Breast epithelium (tissue), 4 donors: ENCODE data around the gene CHRNA1. TPM values are rescaled to one million over a fixed set of nuclear protein-coding genes. Genes with fewer than 3 reads are reported as not detected.

Source experiments
- DNase-seq, 2 donors: peaks; one replicate each; pipeline ENCODE4 v3.0.0-alpha.2; 2019; ENCODE audit warnings: low spot score in 2 of 2
- H3K27ac ChIP-seq, 2 donors: fragments of 200-600 bp; sonication (generic) in 1 of 2; one replicate each; pipeline ENCODE4 v1.5.1; 2016 to 2019; ENCODE audit warnings: mild to moderate bottlenecking in 1 of 2
- H3K27me3 ChIP-seq, 2 donors: fragments of 200-600 bp; sonication (generic) in 1 of 2; one replicate each; pipeline versions ENCODE4 v1.5.1 to v1.6.0; 2017 to 2019; ENCODE audit warnings: control low read depth in 1 of 2, mild to moderate bottlenecking in 1 of 2
- H3K36me3 ChIP-seq: fragments of 200-600 bp; one replicate; pipeline ENCODE4 v1.5.1; 2019
- H3K4me1 ChIP-seq, 2 donors: fragments of 200-600 bp; sonication (generic); one replicate each; pipeline ENCODE4 v1.5.1; 2016 to 2019; ENCODE audit warnings: control low read depth in 1 of 2
- H3K4me3 ChIP-seq, 3 donors: fragments of 200-600 bp; sonication (generic); 1 replicate in 2 of 3; 2 replicates in 1 of 3; pipeline ENCODE4 v1.5.1; 2016 to 2019; ENCODE audit warnings: mild to moderate bottlenecking in 3 of 3, moderate library complexity in 2 of 3
- H3K9me3 ChIP-seq, 2 donors: fragments of 200-600 bp; sonication (generic) in 1 of 2; one replicate each; pipeline ENCODE4 v1.5.1; 2016 to 2019; ENCODE audit warnings: control low read depth in 1 of 2
- POLR2A ChIP-seq: fragments of 450-650 bp; IDR thresholded peaks from one replicate; pipeline ENCODE4 v1.6.1; 2016; ENCODE audit warnings: antibody characterized with exemption, mild to moderate bottlenecking, moderate library complexity
- POLR2AphosphoS5 ChIP-seq, 3 donors: sonication (generic); formaldehyde crosslinking; IDR thresholded peaks; one replicate each; pipeline ENCODE4 v1.6.1; 2017; ENCODE audit warnings: antibody characterized with exemption in 3 of 3
- intact Hi-C: fragments of 100-400 bp; cut with DNase I; formaldehyde crosslinking; loops from one replicate; pipeline ENCODE4 v1.15.1; 2023; ENCODE audit warnings: low total_unique reads
- total RNA-seq, 3 donors: library from RNA; depleted of rRNA; stranded (reverse); fragments of >200 nt; gene quantifications; one replicate each; pipeline ENCODE4 v1.1.0, GENCODE V29; 2016
- TF ChIP-seq, protein P1 (sequence below), 3 donors: fragments of 450-650 bp; IDR thresholded peaks; one replicate each; pipeline ENCODE4 v1.5.1; 2016 to 2017; ENCODE audit warnings: antibody characterized with exemption in 3 of 3, mild to moderate bottlenecking in 3 of 3, moderate library complexity in 3 of 3

CHRNA1 gene
- total RNA-seq, 3 donors from 2014 or later: 8.2 TPM; not detected in 2

- TF ChIP-seq POLR2AphosphoS5 (IDR thresholded peaks at IDR 0.05): no peak
- TF ChIP-seq, protein P1, sequence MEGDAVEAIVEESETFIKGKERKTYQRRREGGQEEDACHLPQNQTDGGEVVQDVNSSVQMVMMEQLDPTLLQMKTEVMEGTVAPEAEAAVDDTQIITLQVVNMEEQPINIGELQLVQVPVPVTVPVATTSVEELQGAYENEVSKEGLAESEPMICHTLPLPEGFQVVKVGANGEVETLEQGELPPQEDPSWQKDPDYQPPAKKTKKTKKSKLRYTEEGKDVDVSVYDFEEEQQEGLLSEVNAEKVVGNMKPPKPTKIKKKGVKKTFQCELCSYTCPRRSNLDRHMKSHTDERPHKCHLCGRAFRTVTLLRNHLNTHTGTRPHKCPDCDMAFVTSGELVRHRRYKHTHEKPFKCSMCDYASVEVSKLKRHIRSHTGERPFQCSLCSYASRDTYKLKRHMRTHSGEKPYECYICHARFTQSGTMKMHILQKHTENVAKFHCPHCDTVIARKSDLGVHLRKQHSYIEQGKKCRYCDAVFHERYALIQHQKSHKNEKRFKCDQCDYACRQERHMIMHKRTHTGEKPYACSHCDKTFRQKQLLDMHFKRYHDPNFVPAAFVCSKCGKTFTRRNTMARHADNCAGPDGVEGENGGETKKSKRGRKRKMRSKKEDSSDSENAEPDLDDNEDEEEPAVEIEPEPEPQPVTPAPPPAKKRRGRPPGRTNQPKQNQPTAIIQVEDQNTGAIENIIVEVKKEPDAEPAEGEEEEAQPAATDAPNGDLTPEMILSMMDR (IDR thresholded peaks at IDR 0.05): no peak
- TF ChIP-seq POLR2A: no peak
- Histone ChIP-seq H3K4me1 (no peaks in the 10 kb centered on the region), H3K9me3 (no peaks in the 10 kb centered on the region), H3K27ac (no peak overlapping the region), H3K27me3 (no peaks in the 10 kb centered on the region), H3K4me3 (no peak overlapping the region), H3K36me3 (no peaks in the 10 kb centered on the region)
- DNase-seq: no peak
- intact Hi-C loops: no loop called here
Observed at GRCh38 chr2:174744111-174744510, 20.2 kb downstream of the CHRNA1 start.

DNA sequence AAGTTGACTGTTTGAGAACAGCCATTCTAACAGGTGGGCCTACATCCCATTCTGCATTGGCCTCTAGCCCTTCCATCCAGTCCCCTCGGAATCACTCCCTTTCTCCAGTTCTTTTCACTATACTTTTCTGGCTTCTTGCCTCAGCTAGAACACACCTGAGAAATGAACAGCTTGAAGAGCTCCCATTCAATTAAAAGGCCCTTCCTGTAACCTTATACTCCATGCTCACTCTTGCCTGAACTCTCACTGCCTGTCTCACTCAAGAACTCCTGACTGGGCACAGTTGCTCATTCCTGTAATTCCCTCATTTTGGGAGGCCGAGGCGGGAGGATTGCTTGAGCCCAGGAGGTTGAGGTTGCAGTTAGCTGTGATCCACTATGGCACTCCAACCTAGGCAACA lies 23.6 kb downstream of the CHRNA1 start:
- Histone ChIP-seq H3K4me1 (no peaks in the 10 kb centered on the region), H3K9me3 (no peaks in the 10 kb centered on the region), H3K27me3 (no peaks in the 10 kb centered on the region), H3K36me3 (no peaks in the 10 kb centered on the region), H3K27ac (no peak overlapping the region), H3K4me3 (no peak overlapping the region)
- no peak for DNase-seq
- TF ChIP-seq POLR2AphosphoS5 (IDR thresholded peaks at IDR 0.05) (no peak), POLR2A (no peak)
- TF ChIP-seq, protein P1 (IDR thresholded peaks at IDR 0.05): no peak
- intact Hi-C loops: no loop called here

- intact Hi-C loops: no loop called here
- no peaks in the 10 kb centered on the region for H3K9me3 ChIP-seq
- H3K27me3 ChIP-seq: no peaks in the 10 kb centered on the region
- no peak overlapping the region for H3K4me3 ChIP-seq
- TF ChIP-seq, protein P1 (IDR thresholded peaks at IDR 0.05): no peak
- TF ChIP-seq POLR2AphosphoS5 (IDR thresholded peaks at IDR 0.05) (no peak), POLR2A (no peak)
- DNase-seq: no peak
- H3K36me3 ChIP-seq: no peaks in the 10 kb centered on the region
- H3K27ac ChIP-seq: no peak overlapping the region
- H3K4me1 ChIP-seq: no peaks in the 10 kb centered on the region
Observed at GRCh38 chr2:174738841-174739240, 25.4 kb downstream of the CHRNA1 start.

- no peaks in the 10 kb centered on the region for H3K4me1 ChIP-seq
- intact Hi-C loops: no loop called here
- no peaks in the 10 kb centered on the region for H3K36me3 ChIP-seq
- TF ChIP-seq, protein P1 (IDR thresholded peaks at IDR 0.05): no peak
- no peak for TF ChIP-seq POLR2AphosphoS5 (IDR thresholded peaks at IDR 0.05)
- TF ChIP-seq POLR2A: no peak
- H3K4me3 ChIP-seq: no peak overlapping the region
- peaks cover 0 to 21% of the 10 kb centered on the region in 2 donors for H3K27me3 ChIP-seq
- DNase-seq: no peak
- no peaks in the 10 kb centered on the region for H3K9me3 ChIP-seq
- no peak overlapping the region for H3K27ac ChIP-seq
Observed at GRCh38 chr2:174731546-174731945, 32.7 kb downstream of the CHRNA1 start.

DNA sequence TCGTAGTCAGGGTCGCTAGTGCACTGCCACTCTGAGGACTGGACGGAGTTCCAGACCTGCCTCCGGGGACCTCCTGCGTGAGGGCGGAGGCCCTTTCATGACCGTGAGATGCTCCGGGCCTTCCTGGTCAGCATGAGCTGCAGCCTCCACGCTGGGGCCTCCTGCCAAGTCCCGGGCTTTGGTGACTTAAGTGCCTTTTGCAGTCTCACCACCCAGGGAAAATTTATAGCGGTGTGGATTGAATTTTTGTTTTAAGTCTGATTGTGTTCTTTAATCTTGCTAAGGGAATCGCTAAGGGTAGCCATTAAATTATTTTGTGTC lies 33.6 kb downstream of the CHRNA1 start:
- Histone ChIP-seq H3K36me3 (no peaks in the 10 kb centered on the region), H3K27ac (no peak overlapping the region), H3K4me3 (peak overlapping the region; percentile 35 to 68 (median 46)), H3K27me3 (peaks cover 0 to 21% of the 10 kb centered on the region in 2 donors), H3K9me3 (no peaks in the 10 kb centered on the region), H3K4me1 (no peaks in the 10 kb centered on the region)
- TF ChIP-seq, protein P1 (IDR thresholded peaks at IDR 0.05): no peak
- no peak for TF ChIP-seq POLR2A
- no peak for TF ChIP-seq POLR2AphosphoS5 (IDR thresholded peaks at IDR 0.05)
- intact Hi-C loops: no loop called here
- no peak for DNase-seq
